Measurements from ENCODE around the gene TSPEAR.

DNA sequence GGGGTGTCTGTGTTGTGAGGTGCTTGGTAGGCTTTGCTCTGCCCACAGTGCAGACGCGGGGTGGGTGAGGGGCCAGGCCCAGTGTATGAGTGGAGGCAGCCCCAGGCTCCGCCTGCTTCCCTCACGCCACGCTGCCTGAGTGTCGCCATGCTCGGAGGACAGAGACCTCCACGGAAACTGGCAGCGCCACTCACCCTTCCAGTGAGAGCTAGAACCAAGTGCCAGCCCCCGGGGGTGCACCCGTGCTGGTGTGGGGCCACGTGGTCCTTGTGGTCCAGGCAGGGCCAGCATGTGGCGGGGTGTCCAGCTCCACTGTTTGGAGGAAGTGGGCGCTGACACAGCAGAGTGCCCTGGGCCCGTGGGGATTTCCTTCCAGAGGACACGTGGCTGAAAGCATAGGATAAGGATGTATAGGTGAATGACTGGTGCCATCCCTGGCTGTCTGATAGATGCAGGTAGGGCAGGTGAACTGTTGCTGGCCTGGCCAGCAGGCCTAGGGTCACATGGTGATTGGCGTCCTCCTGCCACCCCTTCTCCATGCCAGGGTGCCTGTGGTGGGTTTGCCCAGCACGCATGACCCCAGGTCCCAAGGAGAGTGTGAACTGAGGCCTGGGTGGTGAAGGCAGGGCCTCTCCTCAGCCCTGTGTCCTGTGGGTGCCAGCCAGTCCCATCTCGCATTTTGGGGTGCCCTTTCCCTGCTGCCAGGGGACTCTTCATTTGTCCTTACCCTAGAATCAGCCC is 252.2 kb downstream of the TSPEAR start:
- TF ChIP-seq CTCF (conservative IDR thresholded peaks at IDR 0.05 in 1 of 2, IDR thresholded peaks at IDR 0.05 in 1 of 2; ENCODE audit: low read depth in 1 of 2, low read length in 2 of 2) (no peak), EZH2 (IDR thresholded peaks at IDR 0.05; ENCODE audit: low read length, missing control alignments) (no peak)

All from fibroblast of lung (primary cell).